Omental fat pad (tissue), 4 donors: ENCODE measurements around the gene HBZ. TPM values are rescaled to one million over a fixed set of nuclear protein-coding genes. Genes with fewer than 3 reads are reported as not detected.
A peak's percentile ranks its signal among the peaks of the same experiment; 100 is the strongest.
"Not testable (repeated sequence)": the region's sequence is repeated elsewhere in the genome, so short reads cannot be mapped to it uniquely, and the experiment has no call there.

Experiments
- ATAC-seq: fragments of 150-250 bp; one replicate; pipeline ENCODE4 v1.9.1; 2016; ENCODE audit warnings: mild to moderate bottlenecking, moderate library complexity; ENCODE audit not compliant: low FRiP score
- DNase-seq: peaks from one replicate; pipeline ENCODE4 v3.0.0-alpha.2; 2019; ENCODE audit warnings: low spot score
- CTCF ChIP-seq, 3 donors: fragments of 450-650 bp; IDR thresholded peaks; one replicate each; pipeline ENCODE4 v1.5.1; 2016 to 2017; ENCODE audit warnings: antibody characterized with exemption in 3 of 3, mild to moderate bottlenecking in 3 of 3, moderate library complexity in 2 of 3
- total RNA-seq, 4 donors: library from RNA; depleted of rRNA; stranded (reverse); fragments of >200 nt; gene quantifications; one replicate each; pipeline ENCODE4 v1.1.0, GENCODE V29; 2016

Gene HBZ
- total RNA-seq, 4 donors from 2014 or later = not detected

GRCh38 chr16:160691-161190 lies 8.3 kb downstream of the HBZ start:
- no peak for TF ChIP-seq CTCF (IDR thresholded peaks at IDR 0.05)
- DNase-seq = no peak

GRCh38 chr16:162271-162991 lies 10.0 kb downstream of the HBZ start:
- no peak for TF ChIP-seq CTCF (IDR thresholded peaks at IDR 0.05)
- no peak for DNase-seq
- no peak for ATAC-seq

More at GRCh38 chr16:160691-161190, 8.3 kb downstream of the HBZ start:
- ATAC-seq = no peak

- DNase-seq, ATAC-seq: not testable (repeated sequence)
These were observed 10.7 kb downstream of the HBZ start for GRCh38 chr16:163139-163538.

- peak; percentile 24 for ATAC-seq
These were observed 11.3 kb downstream of the HBZ start for GRCh38 chr16:163696-164095.

GRCh38 chr16:164134-164823 lies 11.8 kb downstream of the HBZ start:
- ATAC-seq = peak; percentile 9
- DNase-seq = not testable (repeated sequence)

More at GRCh38 chr16:163696-164095, 11.3 kb downstream of the HBZ start:
- not testable (repeated sequence) for DNase-seq

- ATAC-seq = no peak
- no peak for TF ChIP-seq CTCF (IDR thresholded peaks at IDR 0.05)
- no peak for DNase-seq
These were observed 12.5 kb downstream of the HBZ start for GRCh38 chr16:164827-165538.

- no peak for DNase-seq
- ATAC-seq = no peak
- no peak for TF ChIP-seq CTCF (IDR thresholded peaks at IDR 0.05)
These were observed 13.3 kb downstream of the HBZ start, which contains the start of gene HBM for GRCh38 chr16:165539-166374. Gene HBM (plus strand): TSS chr16:165978. CDS start chr16:165998, 20 bp downstream.
